IPS-18c (cell line): ENCODE measurements around the gene SMIM14.
A peak's percentile ranks its signal among the peaks of the same experiment; 100 is the strongest.
"Not testable (repeated sequence)": the region's sequence is repeated elsewhere in the genome, so short reads cannot be mapped to it uniquely, and the experiment has no call there.

Source experiments
- H3K4me3 ChIP-seq: 2 replicates; pipeline ENCODE4 v1.7.0; 2013; ENCODE audit warnings: low read depth, mild to moderate bottlenecking, low read length, moderate library complexity; ENCODE audit not compliant: insufficient read depth
- H3K9me3 ChIP-seq: one replicate; pipeline ENCODE4 v1.6.1; 2013; ENCODE audit warnings: mild to moderate bottlenecking, low read length, moderate library complexity; ENCODE audit not compliant: control insufficient read depth, insufficient read depth

SMIM14 gene

GRCh38 chr4:39562792-39563191, 75.9 kb downstream of the SMIM14 start:
- peaks cover 5% of the 10 kb centered on the region for H3K9me3 ChIP-seq

GRCh38 chr4:39559626-39560025, 79.0 kb downstream of the SMIM14 start:
- no peaks in the 10 kb centered on the region for H3K9me3 ChIP-seq
- H3K4me3 ChIP-seq = no peak overlapping the region

More at GRCh38 chr4:39562792-39563191, 75.9 kb downstream of the SMIM14 start:
- no peak overlapping the region for H3K4me3 ChIP-seq

- Histone ChIP-seq H3K4me3 (no peak overlapping the region), H3K9me3 (no peaks in the 10 kb centered on the region)
Measured at GRCh38 chr4:39555472-39555871, 83.2 kb downstream of the SMIM14 start.

GRCh38 chr4:39548425-39549067, 90.1 kb downstream of the SMIM14 start:
- no peak overlapping the region for H3K4me3 ChIP-seq

GRCh38 chr4:39544580-39545315, 93.9 kb downstream of the SMIM14 start:
- H3K4me3 ChIP-seq = no peak overlapping the region
- no peaks in the 10 kb centered on the region for H3K9me3 ChIP-seq

More at GRCh38 chr4:39548425-39549067, 90.1 kb downstream of the SMIM14 start:
- no peaks in the 10 kb centered on the region for H3K9me3 ChIP-seq

- not testable (repeated sequence) for H3K4me3 ChIP-seq, H3K9me3 ChIP-seq
Measured at GRCh38 chr4:39544080-39544479, 94.6 kb downstream of the SMIM14 start.

- Histone ChIP-seq H3K4me3 (no peak overlapping the region), H3K9me3 (no peaks in the 10 kb centered on the region)
Measured at GRCh38 chr4:39543034-39543433, 95.6 kb downstream of the SMIM14 start.

- no peak overlapping the region for H3K4me3 ChIP-seq
- no peaks in the 10 kb centered on the region for H3K9me3 ChIP-seq
Measured at GRCh38 chr4:39542611-39543012, 96.1 kb downstream of the SMIM14 start.

GRCh38 chr4:39541987-39542610, 96.6 kb downstream of the SMIM14 start:
- H3K4me3 ChIP-seq = no peak overlapping the region
- no peaks in the 10 kb centered on the region for H3K9me3 ChIP-seq

- Histone ChIP-seq H3K4me3 (no peak overlapping the region), H3K9me3 (no peaks in the 10 kb centered on the region)
Measured at GRCh38 chr4:39539089-39539611, 99.5 kb downstream of the SMIM14 start.

- H3K4me3 ChIP-seq = no peak overlapping the region
- peaks cover 24% of the 10 kb centered on the region for H3K9me3 ChIP-seq
Measured at GRCh38 chr4:39533541-39533940, 105.1 kb downstream of the SMIM14 start.

GRCh38 chr4:39532237-39532636, 106.4 kb downstream of the SMIM14 start:
- H3K4me3 ChIP-seq = not testable (repeated sequence)
- peaks cover 24% of the 10 kb centered on the region for H3K9me3 ChIP-seq

GRCh38 chr4:39530682-39531081, 108.0 kb downstream of the SMIM14 start:
- Histone ChIP-seq H3K9me3 (peaks cover 24% of the 10 kb centered on the region), H3K4me3 (no peak overlapping the region)

GRCh38 chr4:39529534-39529933, 109.1 kb downstream of the SMIM14 start:
- Histone ChIP-seq H3K9me3 (peaks cover 24% of the 10 kb centered on the region), H3K4me3 (no peak overlapping the region)

- Histone ChIP-seq H3K9me3 (peaks cover 22% of the 10 kb centered on the region), H3K4me3 (peak overlapping the region; percentile 94)
Measured at GRCh38 chr4:39528061-39528465, 110.6 kb downstream of the SMIM14 start.

- peak within 1 kb of the TSS; percentile 94 for H3K4me3 ChIP-seq
- peaks cover 21% of the 10 kb centered on the region for H3K9me3 ChIP-seq
Measured at GRCh38 chr4:39527296-39528060, 111.2 kb downstream of the SMIM14 start, which contains the start of gene UGDH. UGDH (minus strand) TSS chr4:39527439; CDS start chr4:39521512, 5,927 bp downstream.

GRCh38 chr4:39526765-39527295, 111.8 kb downstream of the SMIM14 start:
- peak overlapping the region; percentile 94 for H3K4me3 ChIP-seq
- peaks cover 15% of the 10 kb centered on the region for H3K9me3 ChIP-seq
